Fibroblast of pulmonary artery (primary cell): ENCODE results near the gene HEXD.

ENCODE experiments used
- DNase-seq: peaks from one replicate; pipeline ENCODE4 v3.0.0-alpha.2; 2010; ENCODE audit warnings: low read depth
- H3K4me3 ChIP-seq: replicated peaks from 2 replicates; pipeline ENCODE4 v1.5.1; 2011; ENCODE audit warnings: low read depth, mild to moderate bottlenecking, control low read depth, low read length, moderate library complexity
- TF ChIP-seq, protein P1 (sequence below): IDR thresholded peaks from 2 replicates; pipeline ENCODE4 v1.5.1; 2011; ENCODE audit warnings: mild to moderate bottlenecking, control low read depth, low read length, inconsistent platforms; ENCODE audit errors: missing control alignments

The HEXD gene

DNA sequence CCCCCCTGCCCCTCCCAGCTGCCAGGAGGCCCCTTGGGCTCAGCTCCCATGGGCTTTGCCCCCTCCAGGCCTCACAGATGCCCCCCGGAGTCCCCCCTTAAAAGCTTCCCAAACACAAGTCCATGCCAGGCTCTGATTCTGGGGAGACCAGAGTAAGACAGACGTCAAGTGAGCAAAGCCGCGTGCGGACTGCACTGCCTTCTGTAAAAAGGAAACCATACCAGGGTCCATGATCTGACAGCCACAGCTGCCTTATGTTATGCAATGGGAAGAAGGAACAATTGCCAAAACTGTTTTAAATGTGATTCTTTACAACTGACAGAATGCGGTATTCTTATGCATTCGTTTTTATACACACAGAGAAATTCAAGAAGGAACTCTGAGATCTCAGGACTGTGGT lies 17.9 kb upstream of the HEXD start:
- TF ChIP-seq, protein P1, sequence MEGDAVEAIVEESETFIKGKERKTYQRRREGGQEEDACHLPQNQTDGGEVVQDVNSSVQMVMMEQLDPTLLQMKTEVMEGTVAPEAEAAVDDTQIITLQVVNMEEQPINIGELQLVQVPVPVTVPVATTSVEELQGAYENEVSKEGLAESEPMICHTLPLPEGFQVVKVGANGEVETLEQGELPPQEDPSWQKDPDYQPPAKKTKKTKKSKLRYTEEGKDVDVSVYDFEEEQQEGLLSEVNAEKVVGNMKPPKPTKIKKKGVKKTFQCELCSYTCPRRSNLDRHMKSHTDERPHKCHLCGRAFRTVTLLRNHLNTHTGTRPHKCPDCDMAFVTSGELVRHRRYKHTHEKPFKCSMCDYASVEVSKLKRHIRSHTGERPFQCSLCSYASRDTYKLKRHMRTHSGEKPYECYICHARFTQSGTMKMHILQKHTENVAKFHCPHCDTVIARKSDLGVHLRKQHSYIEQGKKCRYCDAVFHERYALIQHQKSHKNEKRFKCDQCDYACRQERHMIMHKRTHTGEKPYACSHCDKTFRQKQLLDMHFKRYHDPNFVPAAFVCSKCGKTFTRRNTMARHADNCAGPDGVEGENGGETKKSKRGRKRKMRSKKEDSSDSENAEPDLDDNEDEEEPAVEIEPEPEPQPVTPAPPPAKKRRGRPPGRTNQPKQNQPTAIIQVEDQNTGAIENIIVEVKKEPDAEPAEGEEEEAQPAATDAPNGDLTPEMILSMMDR = no peak
- DNase-seq = peak; percentile 18
- H3K4me3 ChIP-seq = no peak overlapping the region

DNA sequence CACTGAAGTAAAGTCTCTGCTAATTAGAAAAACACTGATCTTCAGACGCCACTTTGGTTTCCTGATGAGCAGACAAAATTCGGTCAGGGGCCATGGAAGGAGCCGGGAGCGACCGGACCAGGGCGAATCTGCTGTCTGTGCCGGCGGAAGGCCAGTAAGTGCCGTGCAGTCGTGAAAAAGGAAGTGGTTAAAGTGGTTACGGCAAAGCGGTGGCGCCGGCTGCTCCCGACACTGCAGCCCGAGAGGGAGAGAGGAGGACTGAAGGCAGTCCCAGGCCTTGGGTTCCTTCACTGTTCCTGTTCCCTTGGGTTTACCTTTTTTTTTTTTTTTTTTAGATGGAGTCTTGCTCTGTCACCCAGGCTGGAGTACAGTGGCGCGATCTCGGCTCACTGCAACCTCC lies 17.3 kb upstream of the HEXD start:
- H3K4me3 ChIP-seq = no peak overlapping the region
- DNase-seq = no peak
- TF ChIP-seq, protein P1 = no peak

DNA sequence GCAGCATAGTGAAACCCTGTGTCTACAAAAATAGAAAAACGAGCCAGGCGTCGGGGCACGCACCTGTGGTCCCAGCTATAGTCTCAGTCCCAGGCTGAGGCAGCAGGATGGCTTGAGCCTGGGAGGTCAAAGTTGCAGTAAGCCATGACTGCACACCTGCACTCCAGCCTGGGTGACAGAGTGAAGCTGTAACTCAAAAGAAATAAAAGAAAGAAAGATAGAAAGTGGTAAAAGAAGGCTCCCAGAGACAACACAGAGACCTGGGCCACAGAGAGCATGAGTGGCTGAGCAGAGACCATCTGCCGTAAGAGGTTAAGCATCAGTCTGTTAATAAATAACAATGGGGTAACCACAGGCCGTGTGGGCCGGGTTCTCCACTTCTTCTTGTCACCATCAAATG lies 15.3 kb upstream of the HEXD start:
- TF ChIP-seq, protein P1 = no peak
- no peak for DNase-seq
- no peak overlapping the region for H3K4me3 ChIP-seq

DNA sequence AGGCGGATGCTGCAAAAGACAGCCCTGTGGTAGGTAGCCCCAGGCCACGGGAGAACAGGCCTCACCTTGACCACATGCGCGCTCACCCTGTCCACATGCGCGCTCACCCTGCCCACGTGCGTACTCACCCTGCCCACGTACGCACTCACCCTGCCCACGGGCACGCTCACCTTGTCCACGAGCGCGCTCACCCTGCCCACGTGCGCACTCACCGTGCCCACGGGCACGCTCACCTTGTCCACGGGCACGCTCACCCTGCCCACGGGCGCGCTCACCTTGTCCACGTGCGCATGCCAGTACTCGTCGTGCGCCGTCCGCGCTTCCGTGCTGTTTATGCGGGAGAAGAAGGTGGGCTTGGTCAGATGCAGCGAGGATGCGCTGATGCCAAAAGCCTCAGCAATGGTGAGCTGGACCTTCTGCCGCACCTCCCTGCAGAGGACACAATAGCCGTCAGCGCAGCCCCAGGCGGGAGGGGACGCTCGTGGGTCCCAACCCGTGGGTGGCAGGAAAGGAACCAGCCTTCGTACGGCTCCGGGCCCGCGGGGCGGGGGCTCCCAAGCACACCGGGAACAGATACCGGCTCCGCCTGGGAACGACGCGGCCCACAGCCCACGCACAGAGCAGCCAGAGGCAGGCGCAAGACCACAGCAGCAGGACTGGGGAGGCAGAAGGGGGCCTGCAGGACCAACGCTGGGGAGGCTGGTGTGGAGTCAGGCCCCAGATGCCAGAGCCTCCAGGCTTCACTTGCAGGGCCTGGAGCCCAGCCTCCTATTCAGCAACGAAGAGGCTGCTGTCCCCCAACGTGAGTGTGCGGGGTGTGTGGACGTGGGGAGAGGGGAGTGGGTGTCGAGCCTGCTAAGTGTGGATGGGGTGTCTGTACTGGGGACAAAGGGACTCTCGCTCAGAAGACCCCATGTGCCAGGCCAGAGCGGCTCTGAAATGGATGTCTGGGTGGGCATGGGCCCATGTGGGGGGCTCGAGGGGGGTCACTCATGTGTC lies 14.2 kb upstream of the HEXD start:
- TF ChIP-seq, protein P1 = no peak
- DNase-seq = no peak
- H3K4me3 ChIP-seq = no peak overlapping the region

DNA sequence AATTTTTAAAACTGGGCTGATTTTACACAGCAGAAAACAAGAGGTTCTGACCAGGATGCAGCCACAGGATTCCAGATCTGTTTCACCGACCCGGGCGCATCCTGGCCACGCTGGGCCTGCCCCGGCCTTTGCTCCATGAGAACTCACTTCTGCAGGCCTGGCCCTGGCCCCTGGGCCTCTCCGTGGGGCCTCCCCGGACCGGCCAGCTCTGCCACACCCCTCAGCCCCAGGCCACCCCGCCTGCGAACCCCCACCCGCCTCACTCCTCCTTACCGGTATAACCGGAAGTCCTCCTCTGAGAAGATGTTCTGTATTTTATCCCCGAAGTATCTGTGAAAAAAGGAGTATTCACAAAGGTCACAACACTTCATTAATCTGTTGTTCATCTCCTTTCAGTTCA lies 13.1 kb upstream of the HEXD start:
- TF ChIP-seq, protein P1 = no peak
- no peak for DNase-seq
- H3K4me3 ChIP-seq = no peak overlapping the region

DNA sequence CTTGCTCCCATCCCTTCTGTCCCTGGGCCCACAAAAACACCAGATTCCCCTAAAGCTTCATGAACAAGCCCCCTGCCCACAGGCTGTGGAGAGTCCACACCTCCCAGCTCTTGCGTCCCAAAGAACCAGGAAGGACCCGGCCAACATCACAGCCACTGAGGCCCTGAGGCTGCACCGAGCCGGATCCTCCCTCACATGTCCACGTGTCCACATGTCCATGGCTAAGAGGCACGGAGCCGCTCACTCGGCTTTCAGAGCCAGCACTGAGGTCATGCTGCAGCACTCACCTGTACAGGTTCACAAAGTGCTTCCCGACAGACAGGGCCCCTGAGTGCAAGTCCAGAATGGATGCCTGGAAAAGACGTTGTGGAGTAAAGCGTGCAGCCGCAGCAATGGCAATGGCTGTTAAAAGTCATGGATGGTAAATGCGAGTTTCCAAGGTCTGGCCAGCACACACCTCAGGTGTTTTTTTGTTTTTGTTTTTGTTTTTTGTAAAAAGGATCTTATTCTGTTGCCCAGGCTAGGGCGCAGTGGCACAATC lies 11.9 kb upstream of the HEXD start:
- DNase-seq = no peak
- TF ChIP-seq, protein P1 = no peak
- no peak overlapping the region for H3K4me3 ChIP-seq
